ENCODE data around the gene DACT3. TPM values are rescaled to one million over a fixed set of nuclear protein-coding genes. Genes with fewer than 3 reads are reported as not detected.

The DACT3 gene, protein sequence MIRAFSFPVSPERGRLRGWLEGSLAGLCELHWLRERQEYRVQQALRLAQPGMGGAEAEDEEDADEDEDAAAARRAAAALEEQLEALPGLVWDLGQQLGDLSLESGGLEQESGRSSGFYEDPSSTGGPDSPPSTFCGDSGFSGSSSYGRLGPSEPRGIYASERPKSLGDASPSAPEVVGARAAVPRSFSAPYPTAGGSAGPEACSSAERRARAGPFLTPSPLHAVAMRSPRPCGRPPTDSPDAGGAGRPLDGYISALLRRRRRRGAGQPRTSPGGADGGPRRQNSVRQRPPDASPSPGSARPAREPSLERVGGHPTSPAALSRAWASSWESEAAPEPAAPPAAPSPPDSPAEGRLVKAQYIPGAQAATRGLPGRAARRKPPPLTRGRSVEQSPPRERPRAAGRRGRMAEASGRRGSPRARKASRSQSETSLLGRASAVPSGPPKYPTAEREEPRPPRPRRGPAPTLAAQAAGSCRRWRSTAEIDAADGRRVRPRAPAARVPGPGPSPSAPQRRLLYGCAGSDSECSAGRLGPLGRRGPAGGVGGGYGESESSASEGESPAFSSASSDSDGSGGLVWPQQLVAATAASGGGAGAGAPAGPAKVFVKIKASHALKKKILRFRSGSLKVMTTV
- total RNA-seq: 1.2 TPM

DNA sequence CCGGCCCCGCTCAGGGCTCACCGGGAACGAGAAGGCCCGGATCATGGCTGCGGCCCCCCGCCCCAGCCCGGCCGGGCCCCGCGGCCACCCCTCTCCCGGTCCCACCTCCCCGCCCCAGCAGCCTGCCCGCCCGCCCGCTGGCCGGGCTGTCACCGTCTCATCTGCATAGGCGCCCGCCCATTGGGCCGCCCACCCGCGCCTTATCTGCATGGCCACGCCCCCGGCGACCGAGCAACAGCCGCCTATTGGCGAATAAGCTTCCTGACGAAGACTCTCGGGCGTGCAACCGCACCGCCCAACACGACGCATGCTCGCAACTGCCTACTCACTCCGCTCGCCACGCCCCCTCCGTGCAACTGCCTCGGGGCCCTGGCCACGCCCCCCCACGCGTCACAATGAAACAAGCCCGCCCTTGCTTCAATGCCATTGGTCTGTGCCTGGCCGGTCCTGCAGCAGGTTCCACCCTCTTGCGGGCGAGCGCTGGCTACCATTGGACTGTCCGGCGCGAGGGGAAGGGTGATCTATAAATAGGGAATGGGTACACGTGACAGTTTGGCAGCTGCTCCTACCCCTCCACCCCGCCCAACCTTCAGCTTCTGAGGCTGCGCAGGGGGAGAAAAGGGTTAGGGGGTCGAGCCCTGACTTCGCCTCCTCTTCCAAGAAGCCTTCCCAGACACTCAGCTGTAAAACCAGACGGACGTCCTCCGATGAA, at the start of gene DACT3:
Gene DACT3, minus strand, starts transcription at position 163 of the 712 bp plus-strand sequence. Its CDS starts 118 bp downstream, at position 45.
- DNase-seq (ENCODE audit: low spot score): peak; percentile 100
- ATAC-seq: peak; percentile 92

DNA sequence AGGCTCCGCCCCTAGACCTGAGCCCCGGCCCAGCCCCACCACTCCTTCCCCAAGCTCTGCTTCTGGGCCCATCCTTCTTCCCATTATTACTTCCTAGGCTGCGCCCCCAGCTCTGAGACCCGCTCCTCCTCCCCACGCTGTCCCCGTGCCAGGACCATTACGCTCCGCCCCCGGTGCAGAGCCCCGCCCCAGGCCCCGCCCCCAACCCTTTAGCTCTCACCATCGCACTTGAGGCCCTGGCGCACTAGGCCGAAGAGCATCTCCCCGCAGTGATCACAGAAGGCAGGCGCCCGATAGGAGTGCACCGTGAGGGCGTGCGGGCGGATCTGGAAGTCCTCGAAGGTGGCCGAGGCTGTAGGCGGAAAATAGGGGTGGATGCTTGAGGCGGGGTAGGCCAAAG, 49.7 kb upstream of the DACT3 start:
- no peak for ATAC-seq

DNA sequence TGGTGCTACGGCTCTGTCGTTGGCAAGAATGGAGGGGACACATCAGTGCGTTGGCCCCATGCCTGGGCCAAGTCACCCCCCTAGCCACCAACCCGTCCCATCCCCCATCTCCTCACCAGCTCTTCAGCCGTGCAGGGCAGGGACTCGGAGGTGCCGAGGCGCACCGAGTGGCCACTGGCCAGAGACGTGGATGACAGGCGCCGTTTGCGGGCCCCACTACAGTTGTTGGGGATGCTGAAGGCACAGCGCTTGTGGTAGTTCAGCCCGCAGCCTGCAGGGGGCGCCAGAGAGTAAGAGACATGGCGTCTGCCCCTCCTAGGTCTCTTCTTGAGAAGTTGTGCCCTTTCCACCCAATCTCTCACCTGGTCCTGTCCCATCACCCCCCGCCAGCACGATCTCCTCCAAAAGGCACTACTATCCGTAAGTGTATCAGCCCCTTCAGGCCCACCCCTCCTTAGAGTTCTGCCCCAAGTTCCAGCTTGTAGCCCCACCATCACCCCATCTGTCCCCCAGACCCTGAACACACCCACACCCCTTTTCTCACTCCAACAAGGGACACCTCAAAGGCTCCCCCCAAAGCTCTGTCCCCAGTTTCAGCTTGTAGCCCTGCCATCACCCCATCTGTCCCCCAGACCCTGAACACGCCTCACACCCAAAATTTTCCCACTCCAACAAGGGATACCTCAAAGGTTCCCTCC, 43.5 kb upstream of the DACT3 start:
- DNase-seq (ENCODE audit: low spot score): peak; percentile 69
- peak; percentile 91 for ATAC-seq

More for the DNA sequence above, 49.7 kb upstream of the DACT3 start:
- DNase-seq (ENCODE audit: low spot score): no peak

DNA sequence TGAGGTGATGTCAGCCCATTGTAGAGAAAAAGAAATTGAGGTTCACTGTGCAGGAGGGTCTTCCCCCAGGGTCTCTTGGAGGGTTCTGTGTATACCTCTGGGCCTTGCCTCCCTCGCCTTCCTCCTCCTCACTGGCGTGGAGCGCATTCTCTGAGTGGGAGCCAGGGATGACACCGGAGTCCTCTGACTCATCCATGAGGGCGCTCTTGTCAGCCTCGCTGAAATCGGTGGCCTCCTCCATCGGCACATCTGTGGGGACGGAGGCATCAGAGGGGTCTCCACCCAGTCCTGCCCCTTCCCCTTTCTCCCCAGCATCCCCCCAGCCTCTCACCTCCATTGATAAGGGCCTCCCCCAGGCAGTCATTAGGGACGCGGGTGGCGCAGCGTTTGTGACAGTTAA, 39.7 kb upstream of the DACT3 start:
- ATAC-seq: no peak

DNA sequence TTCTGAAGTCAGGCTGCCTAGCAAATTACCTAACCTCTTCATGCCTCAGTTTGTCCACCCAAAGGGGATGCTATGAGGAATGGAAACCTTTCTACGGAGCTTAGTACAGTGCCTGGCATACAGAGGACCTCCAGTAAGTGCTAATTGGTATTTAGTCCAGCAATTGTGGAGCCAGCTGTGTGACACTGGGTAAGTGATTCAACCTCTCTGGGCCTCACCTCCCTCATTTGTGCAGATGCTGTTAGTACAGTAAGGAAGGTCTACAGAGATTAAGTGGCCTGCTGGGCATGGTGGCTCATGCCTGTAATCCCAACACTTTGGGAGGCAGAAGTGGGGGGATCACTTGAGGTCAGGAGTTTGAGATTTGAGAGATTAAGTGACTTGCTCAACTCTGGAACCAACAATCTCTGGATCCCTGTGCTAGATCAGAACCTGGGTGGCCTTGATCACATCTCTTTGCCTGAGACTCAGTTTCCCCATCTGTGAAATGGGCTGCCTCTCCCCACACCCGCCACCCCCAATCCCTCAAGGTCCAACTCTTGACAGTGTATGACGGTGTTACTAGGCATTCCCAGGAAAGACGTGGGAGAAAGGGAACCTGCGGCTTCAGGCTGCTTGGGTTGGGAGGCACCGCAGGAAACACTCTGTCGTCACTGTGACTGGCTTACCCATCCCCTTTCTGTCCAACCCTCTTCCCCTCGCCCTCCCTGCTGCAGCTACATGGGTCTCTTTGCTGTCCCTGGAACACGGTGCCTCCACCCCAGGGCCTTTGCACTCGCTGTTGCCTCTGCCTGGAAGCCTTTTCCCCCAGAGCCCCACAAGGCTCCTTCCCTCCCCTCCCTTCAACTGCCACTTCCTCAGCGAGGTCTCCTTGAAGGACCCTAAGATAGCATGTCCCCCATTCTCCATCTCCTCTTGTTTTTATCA, 37.7 kb upstream of the DACT3 start:
- ATAC-seq (no peak), DNase-seq (ENCODE audit: low spot score) (no peak)

More for the DNA sequence above, 39.7 kb upstream of the DACT3 start:
- no peak for DNase-seq (ENCODE audit: low spot score)

DNA sequence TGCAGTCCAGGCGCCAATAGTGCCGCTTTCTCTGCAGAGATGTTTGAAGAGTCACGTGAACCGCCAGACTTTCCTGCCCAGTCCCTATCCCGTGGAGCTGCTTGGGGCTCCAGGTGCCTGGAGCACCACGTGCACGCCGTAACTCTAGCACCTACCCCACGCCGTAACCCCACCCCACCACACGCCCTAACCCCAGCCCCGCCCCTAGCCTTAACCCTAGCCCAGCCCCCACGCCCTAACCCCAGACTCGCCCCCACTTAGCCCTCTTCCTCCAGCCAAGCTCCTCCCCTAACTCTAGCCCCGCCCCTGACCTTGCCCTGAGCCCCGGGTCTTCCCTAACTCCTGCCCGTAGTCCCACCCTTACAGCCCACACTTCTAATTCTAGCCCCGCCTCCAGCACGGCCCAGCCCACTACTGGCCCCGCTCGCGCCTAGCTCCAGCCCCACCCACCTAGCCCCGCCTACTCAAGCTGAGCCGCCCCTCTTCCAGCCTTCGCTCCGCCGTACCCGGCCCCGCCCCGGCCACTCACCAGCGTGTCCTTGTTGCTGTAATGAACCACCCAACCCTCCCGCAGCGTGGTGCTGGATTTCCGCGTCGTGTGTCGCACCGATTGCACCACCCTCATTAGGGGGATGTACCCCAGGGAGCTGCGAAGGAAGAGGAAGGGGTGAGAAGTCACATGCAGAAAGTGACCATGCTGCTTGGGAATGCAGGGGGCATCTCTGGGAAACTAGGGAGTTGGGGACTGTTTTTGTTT, 36.4 kb upstream of the DACT3 start:
- peak; percentile 76 for ATAC-seq
- DNase-seq (ENCODE audit: low spot score): peak; percentile 61

DNA sequence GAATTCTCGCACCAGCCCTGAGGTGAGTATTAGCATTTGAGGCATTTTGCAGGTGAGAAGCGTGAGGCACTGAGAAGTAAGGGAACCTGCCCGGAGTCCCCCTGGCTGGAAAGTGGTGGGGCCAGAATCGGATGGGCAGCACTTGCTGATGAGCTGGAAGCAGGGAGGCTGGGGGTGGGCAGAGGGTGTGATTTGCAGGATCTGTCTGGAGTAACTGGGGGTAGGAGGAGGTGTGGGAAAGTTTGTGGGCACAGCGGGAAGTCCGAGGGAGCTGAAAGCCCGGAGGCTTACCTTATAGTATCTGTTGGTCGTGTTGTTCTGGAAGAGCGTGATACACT, 35.9 kb upstream of the DACT3 start:
- DNase-seq (ENCODE audit: low spot score): no peak
- no peak for ATAC-seq

DNA sequence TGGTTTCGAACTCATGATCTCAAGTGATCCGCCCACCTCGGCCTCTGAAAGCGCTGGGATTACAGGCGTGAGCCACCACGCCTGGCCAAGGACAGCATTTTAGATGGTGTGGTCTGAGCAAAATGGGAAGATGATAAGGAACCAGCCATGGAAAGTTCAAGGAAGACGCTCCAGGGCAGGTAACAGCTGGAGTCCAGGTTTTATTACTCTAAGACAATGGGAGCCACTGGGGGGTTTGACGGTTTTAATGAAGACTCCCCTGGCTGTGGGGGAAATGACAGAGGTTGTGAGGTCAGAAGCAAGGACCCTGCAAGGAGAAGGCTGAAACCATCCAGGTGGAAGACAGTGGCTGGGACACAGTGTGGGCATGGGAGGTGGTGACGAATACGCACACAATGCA, 35.1 kb upstream of the DACT3 start:
- DNase-seq (ENCODE audit: low spot score): no peak

DNA sequence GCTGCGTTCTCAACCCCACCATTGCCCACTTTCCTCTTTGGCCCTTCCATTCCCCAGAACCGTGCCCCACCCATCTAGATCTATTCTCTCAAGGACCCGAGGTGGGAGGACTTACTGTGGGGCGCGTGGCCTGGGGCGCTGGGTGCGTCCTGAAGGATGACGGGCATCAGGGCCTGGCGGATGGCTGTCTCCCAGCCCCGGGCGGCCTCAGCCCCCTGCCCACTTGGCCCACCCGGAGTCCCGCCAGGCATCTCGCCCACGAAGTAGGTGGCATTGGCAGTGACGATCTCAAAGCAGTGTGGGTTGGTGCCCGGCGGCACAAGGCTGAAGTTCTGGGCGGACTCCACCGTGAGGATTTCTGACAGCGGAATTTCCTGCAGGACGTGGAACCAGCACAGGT, 32.8 kb upstream of the DACT3 start:
- no peak for DNase-seq (ENCODE audit: low spot score)
- no peak for ATAC-seq

More for the DNA sequence above, 35.1 kb upstream of the DACT3 start:
- ATAC-seq: no peak

DNA sequence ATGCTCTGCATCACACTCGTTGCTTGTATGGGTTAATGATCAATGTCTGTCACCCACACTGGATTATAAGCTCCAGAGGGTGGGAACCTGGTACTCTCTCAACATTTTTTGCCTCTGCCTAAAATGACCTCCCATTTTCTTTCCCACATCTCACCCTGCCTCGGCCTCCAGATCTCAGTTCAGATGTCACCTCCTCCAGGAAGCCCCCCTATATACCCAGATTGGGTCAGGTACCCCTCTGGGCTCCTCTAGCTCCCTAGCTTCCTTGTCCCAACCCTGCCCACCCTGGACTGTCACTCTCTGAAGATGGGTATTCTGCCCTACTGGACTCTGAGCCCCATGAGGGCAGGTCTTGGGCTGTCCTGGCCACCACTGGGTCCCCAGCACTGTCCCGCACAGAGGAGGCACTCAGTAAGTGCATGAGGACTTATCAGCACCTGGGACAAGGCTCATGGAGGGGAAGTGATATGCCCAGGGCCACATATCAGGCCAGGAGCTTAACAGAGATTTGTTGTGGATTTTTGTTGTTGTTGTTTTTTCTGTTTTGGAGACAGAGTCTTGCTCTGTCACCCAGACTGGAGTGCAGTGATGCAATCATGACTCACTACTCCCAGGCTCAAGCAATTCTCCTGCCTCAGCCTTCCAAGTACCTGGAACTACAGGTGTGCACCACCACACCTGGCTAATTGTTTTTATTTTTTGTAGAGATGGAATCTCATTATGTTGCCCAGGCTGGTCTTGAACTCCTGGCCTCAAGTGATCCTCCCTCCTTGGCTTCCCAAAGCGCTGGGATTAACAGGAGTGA, 32.1 kb upstream of the DACT3 start:
- ATAC-seq (no peak), DNase-seq (ENCODE audit: low spot score) (no peak)

DNA sequence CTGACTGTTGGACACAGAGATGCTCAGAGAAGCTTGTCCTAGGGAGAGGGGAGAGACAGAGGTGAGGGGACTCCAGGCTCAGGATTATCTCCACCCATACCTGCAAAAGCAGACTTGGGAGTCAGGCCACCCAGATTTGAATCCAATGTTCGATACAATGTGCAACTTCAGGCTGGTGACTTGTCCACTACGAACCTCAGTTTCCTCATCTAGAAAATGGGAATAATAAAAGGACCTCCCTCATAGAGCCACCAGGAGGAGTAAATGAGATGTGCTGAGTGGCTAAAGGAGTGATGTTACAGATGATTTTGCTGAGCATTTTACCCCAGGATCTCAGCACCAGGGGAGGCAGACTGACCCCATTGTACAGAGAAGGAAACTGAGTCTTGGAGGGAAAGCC, 31.0 kb upstream of the DACT3 start:
- ATAC-seq (no peak), DNase-seq (ENCODE audit: low spot score) (no peak)

DNA sequence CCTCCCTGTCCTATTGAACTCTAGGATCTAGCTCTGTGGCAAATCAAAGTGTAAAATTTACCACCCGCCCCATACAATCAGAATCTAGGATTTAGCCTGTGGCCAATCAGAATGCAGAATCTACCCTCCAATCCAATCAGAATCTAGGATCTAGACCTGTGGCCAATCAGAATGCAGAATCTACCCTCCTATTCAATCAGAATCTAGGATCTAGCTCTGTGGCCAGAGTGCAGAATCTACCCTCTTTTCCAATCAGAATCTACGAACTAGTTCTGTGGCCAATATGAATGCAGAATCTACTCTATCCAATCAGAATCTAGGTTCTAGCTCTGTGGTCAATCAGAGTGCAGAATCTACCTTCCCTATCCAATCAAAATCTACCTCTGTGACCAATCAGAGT, 30.1 kb upstream of the DACT3 start:
- no peak for DNase-seq (ENCODE audit: low spot score)
- no peak for ATAC-seq

DNA sequence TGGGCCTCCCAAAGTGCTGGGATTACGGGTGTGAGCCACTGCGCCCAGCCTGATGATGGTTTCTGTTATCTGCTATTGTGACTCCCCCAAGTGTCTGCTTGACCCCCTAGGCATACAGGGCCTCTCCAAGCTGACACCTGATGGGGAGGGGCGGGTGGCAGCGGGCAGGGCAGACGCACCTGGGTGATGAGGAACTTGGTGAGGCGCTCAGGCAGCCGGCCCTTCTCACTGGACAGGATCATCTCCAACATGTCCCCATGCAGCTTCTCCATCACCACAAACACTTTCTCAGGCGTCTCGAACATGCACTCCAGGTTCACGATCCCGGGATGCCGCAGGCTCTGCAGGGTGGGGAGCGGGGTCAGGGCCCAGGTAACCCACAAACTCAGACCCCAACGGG, 28.4 kb upstream of the DACT3 start:
- DNase-seq (ENCODE audit: low spot score) (no peak), ATAC-seq (no peak)

DNA sequence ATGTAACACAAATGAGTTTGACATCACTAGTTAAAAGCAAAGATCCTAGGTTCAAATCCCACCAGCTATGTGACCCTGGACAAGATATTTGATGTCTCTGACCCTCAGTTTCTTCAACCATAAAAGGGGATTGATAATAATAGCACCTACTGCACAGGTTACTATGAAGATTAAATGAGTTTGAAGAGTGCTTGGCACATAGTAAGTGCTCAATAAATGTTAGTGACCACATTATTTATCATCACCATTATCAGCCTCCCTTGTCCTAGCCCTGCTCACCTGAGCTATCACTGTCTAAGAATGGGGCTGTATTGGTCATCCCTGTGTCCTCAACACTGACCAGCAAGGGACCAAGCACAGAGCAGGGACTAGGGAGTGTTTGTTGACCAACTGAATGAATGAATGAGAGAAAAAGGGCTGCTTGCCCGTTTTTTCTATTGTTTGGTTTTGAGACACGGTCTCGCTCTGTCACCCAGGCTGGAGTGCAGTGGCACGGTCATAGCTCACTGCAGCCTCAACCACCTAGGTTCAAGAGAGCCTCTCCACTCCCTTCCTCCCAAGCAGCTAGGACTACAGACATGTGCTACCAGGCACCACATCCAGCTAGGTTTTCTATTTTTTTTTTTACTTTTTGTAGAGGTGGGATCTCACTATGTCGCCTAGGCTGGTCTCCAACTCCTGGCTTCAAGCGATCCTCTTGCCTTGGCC, 26.6 kb upstream of the DACT3 start:
- ATAC-seq (no peak), DNase-seq (ENCODE audit: low spot score) (no peak)

DNA sequence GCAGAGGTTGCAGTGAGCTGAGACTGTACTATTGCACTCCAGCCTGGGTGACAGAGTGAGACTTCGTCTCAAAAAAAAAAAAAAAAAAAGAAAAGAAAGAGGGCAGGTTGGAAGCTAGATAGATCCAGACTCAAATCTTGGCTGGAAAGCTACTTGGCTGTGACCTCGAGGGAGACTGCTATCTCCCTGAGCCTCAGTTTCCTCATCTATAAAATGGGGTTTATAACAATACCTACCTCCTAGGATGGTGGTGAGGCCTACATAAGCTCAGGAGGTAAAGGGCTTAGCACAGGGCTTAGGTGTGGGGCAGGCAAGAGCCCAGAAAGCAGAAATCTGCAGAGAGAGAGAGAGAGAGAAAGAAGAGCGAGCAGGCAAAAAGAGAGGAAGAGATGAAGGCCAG, 24.2 kb upstream of the DACT3 start:
- no peak for DNase-seq (ENCODE audit: low spot score)
- ATAC-seq: no peak

DNA sequence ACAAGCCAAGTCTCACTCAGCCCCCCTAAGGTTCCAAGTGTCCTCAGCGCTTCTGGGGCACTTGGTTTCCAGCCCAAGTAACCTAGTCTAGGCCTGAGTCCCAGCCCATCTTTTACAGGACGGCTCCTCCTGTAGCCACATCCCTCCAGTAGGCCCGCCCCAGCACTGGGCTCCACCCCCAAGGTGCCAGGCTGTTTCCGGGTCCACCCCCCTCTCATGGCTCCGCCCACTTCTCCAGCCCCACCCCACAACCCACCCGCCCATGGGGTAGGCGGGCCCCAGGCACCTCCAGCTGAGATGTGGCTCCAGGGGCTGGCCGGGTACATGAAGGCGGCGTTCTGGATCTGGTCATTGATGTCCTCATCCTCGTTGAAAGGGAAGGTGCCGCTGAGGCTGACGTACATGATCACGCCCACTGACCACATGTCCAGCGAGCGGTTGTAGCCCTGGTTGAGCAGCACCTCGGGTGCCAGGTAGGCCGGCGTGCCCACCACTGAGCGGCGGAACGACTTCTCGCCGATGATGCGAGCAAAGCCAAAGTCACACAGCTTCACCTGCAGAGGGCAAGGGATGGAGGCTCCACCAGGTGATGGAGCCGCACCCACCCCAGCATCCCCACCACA, 17.2 kb upstream of the DACT3 start:
- peak; percentile 52 for ATAC-seq
- no peak for DNase-seq (ENCODE audit: low spot score)

DNA sequence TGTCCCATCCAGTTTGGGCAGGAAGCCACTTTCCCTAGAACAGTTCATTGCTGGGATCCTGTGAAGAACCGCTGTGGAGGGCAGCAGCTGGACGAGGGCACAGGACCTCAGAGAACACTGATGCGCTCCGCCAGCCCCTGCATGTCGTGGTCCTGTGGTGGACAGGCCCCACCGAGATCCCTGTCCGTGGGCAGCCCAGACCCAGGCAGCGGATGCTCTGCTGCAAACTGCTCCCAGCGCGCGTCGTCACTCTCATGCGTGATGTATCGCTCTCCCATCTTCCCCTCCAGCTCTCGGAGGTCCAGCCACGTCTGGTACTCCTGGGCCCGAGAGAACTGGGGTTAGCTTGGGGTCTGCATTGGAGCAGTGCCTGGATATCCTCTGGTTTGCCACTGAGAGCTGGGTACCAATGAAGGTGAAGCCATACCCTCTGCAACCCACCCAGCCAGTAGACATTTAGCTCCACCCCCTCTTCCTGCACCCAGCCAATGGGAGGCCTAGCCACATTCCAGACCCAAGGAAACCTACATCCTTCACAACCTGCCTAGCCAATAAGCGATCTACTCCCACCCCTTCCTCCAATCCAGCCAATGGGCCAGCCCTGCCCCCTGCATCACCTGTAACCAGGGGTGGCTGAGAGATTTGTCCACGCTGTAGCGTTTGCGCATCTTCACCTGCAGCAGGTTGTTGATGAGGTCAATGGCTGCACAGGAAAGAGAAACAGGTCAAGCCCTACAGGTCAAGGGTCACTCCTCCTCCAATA, 13.6 kb upstream of the DACT3 start:
- ATAC-seq (no peak), DNase-seq (ENCODE audit: low spot score) (no peak)
